ENCODE measurements around the gene ZFP36L1. TPM values are rescaled to one million over a fixed set of nuclear protein-coding genes. Genes with fewer than 3 reads are reported as not detected.

ZFP36L1 gene
- total and polyA plus RNA-seq, 9 of the 15 experiments (the other 6 are each of a cell fraction or from before 2014, with no cell fraction given): 1.3 to 26.6 (median 3.7) TPM

GRCh38 chr14:68824517-68825347, 31.9 kb upstream of the ZFP36L1 start (continued):
- TF ChIP-seq, protein P1, sequence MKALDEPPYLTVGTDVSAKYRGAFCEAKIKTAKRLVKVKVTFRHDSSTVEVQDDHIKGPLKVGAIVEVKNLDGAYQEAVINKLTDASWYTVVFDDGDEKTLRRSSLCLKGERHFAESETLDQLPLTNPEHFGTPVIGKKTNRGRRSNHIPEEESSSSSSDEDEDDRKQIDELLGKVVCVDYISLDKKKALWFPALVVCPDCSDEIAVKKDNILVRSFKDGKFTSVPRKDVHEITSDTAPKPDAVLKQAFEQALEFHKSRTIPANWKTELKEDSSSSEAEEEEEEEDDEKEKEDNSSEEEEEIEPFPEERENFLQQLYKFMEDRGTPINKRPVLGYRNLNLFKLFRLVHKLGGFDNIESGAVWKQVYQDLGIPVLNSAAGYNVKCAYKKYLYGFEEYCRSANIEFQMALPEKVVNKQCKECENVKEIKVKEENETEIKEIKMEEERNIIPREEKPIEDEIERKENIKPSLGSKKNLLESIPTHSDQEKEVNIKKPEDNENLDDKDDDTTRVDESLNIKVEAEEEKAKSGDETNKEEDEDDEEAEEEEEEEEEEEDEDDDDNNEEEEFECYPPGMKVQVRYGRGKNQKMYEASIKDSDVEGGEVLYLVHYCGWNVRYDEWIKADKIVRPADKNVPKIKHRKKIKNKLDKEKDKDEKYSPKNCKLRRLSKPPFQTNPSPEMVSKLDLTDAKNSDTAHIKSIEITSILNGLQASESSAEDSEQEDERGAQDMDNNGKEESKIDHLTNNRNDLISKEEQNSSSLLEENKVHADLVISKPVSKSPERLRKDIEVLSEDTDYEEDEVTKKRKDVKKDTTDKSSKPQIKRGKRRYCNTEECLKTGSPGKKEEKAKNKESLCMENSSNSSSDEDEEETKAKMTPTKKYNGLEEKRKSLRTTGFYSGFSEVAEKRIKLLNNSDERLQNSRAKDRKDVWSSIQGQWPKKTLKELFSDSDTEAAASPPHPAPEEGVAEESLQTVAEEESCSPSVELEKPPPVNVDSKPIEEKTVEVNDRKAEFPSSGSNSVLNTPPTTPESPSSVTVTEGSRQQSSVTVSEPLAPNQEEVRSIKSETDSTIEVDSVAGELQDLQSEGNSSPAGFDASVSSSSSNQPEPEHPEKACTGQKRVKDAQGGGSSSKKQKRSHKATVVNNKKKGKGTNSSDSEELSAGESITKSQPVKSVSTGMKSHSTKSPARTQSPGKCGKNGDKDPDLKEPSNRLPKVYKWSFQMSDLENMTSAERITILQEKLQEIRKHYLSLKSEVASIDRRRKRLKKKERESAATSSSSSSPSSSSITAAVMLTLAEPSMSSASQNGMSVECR (CRISPR knock-in tag; IDR thresholded peaks at IDR 0.05): no peak
- TF ChIP-seq HMG20B (CRISPR knock-in tag; IDR thresholded peaks at IDR 0.05) (no peak), RB1 (IDR thresholded peaks at IDR 0.05; ENCODE audit: low read depth) (peak; percentile 66), POLR3A (IDR thresholded peaks at IDR 0.05; ENCODE audit: borderline replicate concordance, extremely low read depth, insufficient read depth, insufficient read length) (no peak), TCF15 (CRISPR knock-in tag; IDR thresholded peaks at IDR 0.05) (no peak), FOXP1 (CRISPR knock-in tag; IDR thresholded peaks at IDR 0.05) (no peak), NFATC3 (IDR thresholded peaks at IDR 0.05) (no peak), TAF7 (tag; IDR thresholded peaks at IDR 0.05) (peak; percentile 30; the same call in 1 of the 2 replicates), CTBP1 (IDR thresholded peaks at IDR 0.05; ENCODE audit: borderline replicate concordance) (peak; percentile 66; the same call in 1 of the 2 replicates), DIDO1 (tag; IDR thresholded peaks at IDR 0.05; ENCODE audit: low read depth) (peak; percentile 90), BHLHE40 (IDR thresholded peaks at IDR 0.05; ENCODE audit: low read length) (0 out of 2 replicates have a peak, but pooled peaks have one; percentile 46), ZSCAN32 (CRISPR knock-in tag; IDR thresholded peaks at IDR 0.05) (no peak), ATF1 (CRISPR knock-in tag; IDR thresholded peaks at IDR 0.05) (no peak), ATF1 (tag; IDR thresholded peaks at IDR 0.05) (peak; percentile 44; the same call in 1 of the 2 replicates), PHF20 (IDR thresholded peaks at IDR 0.05; ENCODE audit: partially characterized antibody) (peak; percentile 93), XRCC5 (IDR thresholded peaks at IDR 0.05; ENCODE audit: low read depth, low read length) (peak; percentile 38; the same call in 1 of the 2 replicates), MEF2D (tag; conservative IDR thresholded peaks at IDR 0.05; ENCODE audit: low read depth) (0 out of 2 replicates have a peak, but pooled peaks have one; percentile 32)
- TF ChIP-seq, protein P2, sequence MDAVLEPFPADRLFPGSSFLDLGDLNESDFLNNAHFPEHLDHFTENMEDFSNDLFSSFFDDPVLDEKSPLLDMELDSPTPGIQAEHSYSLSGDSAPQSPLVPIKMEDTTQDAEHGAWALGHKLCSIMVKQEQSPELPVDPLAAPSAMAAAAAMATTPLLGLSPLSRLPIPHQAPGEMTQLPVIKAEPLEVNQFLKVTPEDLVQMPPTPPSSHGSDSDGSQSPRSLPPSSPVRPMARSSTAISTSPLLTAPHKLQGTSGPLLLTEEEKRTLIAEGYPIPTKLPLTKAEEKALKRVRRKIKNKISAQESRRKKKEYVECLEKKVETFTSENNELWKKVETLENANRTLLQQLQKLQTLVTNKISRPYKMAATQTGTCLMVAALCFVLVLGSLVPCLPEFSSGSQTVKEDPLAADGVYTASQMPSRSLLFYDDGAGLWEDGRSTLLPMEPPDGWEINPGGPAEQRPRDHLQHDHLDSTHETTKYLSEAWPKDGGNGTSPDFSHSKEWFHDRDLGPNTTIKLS (IDR thresholded peaks at IDR 0.05; ENCODE audit: borderline replicate concordance, low read depth): 0 out of 2 replicates have a peak, but pooled peaks have one; percentile 13
